ENCODE measurements around the gene CES4A. TPM values are rescaled to one million over a fixed set of nuclear protein-coding genes. Genes with fewer than 3 reads are reported as not detected.

The CES4A gene
- total and polyA plus RNA-seq, 2 of the 13 experiments (the other 11 are each of a cell fraction or from before 2014, with no cell fraction given) = 0.09 to 0.17 TPM

DNA sequence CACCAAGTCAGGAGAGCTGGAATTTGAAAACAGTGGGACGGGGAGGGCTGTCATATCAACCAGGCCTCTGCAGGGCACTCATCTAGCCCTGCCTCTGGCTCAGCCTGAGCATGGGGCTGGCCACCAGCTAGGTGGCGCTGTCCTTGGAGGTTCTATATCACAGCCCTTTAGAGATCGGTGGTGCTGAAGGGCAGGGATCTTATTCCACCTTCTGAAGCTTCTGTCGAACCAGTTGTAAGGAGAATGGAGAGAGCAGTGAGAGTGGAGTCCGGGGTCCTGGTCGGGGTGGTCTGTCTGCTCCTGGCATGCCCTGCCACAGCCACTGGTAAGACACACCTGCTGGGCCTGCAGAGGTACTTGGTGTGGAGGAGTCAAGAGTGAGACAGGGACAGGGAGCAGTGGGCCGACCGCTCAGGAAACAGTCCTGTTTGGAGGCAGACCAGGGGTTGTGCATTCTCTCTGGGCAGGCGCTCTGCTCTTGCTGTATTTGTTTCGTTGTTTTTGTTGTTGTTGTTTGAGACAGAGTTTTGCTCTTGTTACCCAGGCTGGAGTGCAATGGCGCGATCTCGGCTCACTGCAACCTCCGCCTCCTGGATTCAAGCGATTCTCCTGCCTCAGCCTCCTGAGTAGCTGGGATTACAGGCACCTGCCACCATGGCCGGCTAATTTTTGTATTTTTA is 27.2 kb upstream of the CES4A start, which contains the start of gene CES3 (continued):
- TF ChIP-seq, protein P1, sequence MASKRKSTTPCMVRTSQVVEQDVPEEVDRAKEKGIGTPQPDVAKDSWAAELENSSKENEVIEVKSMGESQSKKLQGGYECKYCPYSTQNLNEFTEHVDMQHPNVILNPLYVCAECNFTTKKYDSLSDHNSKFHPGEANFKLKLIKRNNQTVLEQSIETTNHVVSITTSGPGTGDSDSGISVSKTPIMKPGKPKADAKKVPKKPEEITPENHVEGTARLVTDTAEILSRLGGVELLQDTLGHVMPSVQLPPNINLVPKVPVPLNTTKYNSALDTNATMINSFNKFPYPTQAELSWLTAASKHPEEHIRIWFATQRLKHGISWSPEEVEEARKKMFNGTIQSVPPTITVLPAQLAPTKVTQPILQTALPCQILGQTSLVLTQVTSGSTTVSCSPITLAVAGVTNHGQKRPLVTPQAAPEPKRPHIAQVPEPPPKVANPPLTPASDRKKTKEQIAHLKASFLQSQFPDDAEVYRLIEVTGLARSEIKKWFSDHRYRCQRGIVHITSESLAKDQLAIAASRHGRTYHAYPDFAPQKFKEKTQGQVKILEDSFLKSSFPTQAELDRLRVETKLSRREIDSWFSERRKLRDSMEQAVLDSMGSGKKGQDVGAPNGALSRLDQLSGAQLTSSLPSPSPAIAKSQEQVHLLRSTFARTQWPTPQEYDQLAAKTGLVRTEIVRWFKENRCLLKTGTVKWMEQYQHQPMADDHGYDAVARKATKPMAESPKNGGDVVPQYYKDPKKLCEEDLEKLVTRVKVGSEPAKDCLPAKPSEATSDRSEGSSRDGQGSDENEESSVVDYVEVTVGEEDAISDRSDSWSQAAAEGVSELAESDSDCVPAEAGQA (IDR thresholded peaks at IDR 0.05; ENCODE audit: low read depth) = no peak
- TF ChIP-seq, protein P1 (CRISPR knock-in tag; IDR thresholded peaks at IDR 0.05; ENCODE audit: borderline replicate concordance) = no peak
- TF ChIP-seq NFYB (CRISPR knock-in tag; IDR thresholded peaks at IDR 0.05) (peak; percentile 40; the same call in 1 of the 2 replicates), ZNF7 (CRISPR knock-in tag; IDR thresholded peaks at IDR 0.05) (no peak), YEATS4 (CRISPR knock-in tag; IDR thresholded peaks at IDR 0.05; ENCODE audit: borderline replicate concordance) (peak; percentile 71; the same call in 1 of the 2 replicates), NR2F2 (IDR thresholded peaks at IDR 0.05; ENCODE audit: borderline replicate concordance, low read depth) (no peak), ZFP36 (IDR thresholded peaks at IDR 0.05; ENCODE audit: borderline replicate concordance, low read depth, low read length, partially characterized antibody) (no peak), KMT2B (CRISPR knock-in tag; IDR thresholded peaks at IDR 0.05) (no peak), ZNF496 (CRISPR knock-in tag; IDR thresholded peaks at IDR 0.05; ENCODE audit: insufficient replicate concordance) (no peak), ZNF234 (CRISPR knock-in tag; conservative IDR thresholded peaks at IDR 0.05) (no peak), ATF7-NPFF (CRISPR knock-in tag; IDR thresholded peaks at IDR 0.05; ENCODE audit: low read depth) (peak; percentile 65; the same call in 1 of the 2 replicates), ZNF747 (CRISPR knock-in tag; IDR thresholded peaks at IDR 0.05; ENCODE audit: borderline replicate concordance) (peak; percentile 62; the same call in 1 of the 2 replicates), CENPT (CRISPR knock-in tag; IDR thresholded peaks at IDR 0.05; ENCODE audit: low read depth) (no peak), NBN (conservative IDR thresholded peaks at IDR 0.05) (no peak), SRSF9 (IDR thresholded peaks at IDR 0.05; ENCODE audit: borderline replicate concordance, insufficient read depth, low read depth, low read length, poor library complexity, severe bottlenecking) (no peak), ZNF781 (CRISPR knock-in tag; IDR thresholded peaks at IDR 0.05; ENCODE audit: borderline replicate concordance, not compliant biosample characterization) (peak; percentile 54), CAMTA2 (CRISPR knock-in tag; IDR thresholded peaks at IDR 0.05; ENCODE audit: borderline replicate concordance) (no peak), ZNF3 (CRISPR knock-in tag; IDR thresholded peaks at IDR 0.05) (no peak)
- TF ChIP-seq, protein P2, sequence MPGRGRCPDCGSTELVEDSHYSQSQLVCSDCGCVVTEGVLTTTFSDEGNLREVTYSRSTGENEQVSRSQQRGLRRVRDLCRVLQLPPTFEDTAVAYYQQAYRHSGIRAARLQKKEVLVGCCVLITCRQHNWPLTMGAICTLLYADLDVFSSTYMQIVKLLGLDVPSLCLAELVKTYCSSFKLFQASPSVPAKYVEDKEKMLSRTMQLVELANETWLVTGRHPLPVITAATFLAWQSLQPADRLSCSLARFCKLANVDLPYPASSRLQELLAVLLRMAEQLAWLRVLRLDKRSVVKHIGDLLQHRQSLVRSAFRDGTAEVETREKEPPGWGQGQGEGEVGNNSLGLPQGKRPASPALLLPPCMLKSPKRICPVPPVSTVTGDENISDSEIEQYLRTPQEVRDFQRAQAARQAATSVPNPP (CRISPR knock-in tag; IDR thresholded peaks at IDR 0.05) = no peak
- TF ChIP-seq, protein P3, sequence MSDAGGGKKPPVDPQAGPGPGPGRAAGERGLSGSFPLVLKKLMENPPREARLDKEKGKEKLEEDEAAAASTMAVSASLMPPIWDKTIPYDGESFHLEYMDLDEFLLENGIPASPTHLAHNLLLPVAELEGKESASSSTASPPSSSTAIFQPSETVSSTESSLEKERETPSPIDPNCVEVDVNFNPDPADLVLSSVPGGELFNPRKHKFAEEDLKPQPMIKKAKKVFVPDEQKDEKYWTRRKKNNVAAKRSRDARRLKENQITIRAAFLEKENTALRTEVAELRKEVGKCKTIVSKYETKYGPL (CRISPR knock-in tag; IDR thresholded peaks at IDR 0.05) = no peak
- TF ChIP-seq, protein P4, sequence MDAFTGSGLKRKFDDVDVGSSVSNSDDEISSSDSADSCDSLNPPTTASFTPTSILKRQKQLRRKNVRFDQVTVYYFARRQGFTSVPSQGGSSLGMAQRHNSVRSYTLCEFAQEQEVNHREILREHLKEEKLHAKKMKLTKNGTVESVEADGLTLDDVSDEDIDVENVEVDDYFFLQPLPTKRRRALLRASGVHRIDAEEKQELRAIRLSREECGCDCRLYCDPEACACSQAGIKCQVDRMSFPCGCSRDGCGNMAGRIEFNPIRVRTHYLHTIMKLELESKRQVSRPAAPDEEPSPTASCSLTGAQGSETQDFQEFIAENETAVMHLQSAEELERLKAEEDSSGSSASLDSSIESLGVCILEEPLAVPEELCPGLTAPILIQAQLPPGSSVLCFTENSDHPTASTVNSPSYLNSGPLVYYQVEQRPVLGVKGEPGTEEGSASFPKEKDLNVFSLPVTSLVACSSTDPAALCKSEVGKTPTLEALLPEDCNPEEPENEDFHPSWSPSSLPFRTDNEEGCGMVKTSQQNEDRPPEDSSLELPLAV (CRISPR knock-in tag; conservative IDR thresholded peaks at IDR 0.05; ENCODE audit: low read depth) = no peak
